Non-pigmented ciliary epithelial cell (primary cell): ENCODE data around the gene ASIC3.
A peak's percentile ranks its signal among the peaks of the same experiment; 100 is the strongest.
"Not testable (repeated sequence)": the region's sequence is repeated elsewhere in the genome, so short reads cannot be mapped to it uniquely, and the experiment has no call there.

Source experiments
- DNase-seq: peaks from one replicate; pipeline ENCODE4 v3.0.0-alpha.2; 2010; ENCODE audit warnings: low read depth

Gene ASIC3

DNA sequence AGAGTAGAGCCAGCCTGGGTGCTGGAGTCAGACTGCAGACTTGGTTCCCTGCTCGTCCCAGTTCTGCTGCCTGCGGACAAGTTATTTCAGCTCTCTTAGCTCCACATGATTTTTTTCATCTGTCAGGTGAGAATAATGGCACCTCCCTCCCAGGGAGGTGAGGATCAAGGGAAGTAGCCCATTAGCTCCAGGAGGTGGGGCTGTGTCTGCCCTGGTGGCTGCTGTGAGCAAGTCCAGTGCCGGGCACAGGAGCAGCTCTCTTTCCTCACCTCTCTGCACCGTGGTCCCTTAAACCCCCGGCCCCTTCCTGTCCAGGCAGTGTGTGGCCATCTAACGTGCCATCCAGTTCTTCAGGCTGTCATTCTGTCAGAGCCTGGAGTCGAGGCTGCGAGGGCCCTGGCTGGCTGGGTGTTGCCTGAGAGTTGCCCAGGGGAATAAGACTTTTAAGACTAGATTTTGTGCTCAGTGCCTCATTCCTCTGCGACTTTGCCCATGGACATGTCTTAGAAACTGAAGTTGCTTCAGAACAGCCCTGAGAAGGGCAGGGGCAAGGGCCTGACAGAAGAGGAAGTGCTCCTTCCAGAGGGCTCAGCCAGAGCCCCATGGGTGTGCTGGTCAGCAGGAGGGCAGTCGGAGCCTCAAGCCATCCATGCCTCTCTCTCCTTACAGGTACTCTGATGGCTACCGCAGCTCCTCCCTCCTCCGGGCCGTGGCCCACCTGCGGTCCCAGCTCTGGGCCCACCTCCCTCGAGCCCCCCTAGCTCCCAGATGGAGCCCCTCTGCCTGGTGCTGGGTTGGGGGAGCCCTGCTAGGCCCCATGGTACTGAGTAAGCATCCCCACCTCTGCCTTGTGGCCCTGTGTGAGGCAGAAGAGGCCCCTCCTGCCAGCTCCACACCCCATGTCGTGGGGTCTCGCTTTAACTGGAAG is 15.1 kb upstream of the ASIC3 start:
- DNase-seq, result no peak

DNA sequence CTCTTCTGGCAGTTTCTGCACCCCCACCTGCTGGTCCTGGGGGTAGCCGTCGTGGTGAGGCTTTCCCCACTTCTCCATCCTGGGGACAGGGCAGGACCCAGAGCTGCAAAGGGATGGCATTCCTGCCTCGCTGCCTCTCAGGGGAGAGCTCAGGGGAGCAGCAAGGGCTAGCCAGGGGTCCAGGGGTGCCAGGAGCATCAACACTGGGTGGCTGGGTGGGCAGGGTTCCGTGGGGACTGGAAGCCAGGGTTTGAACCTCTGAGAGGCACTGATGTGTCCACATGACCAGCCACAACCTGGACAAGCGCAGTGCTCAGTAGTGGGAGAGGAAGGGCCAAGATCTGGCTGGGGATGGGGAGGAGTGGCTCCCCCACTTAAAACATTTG is 14.5 kb upstream of the ASIC3 start:
- no peak for DNase-seq

DNA sequence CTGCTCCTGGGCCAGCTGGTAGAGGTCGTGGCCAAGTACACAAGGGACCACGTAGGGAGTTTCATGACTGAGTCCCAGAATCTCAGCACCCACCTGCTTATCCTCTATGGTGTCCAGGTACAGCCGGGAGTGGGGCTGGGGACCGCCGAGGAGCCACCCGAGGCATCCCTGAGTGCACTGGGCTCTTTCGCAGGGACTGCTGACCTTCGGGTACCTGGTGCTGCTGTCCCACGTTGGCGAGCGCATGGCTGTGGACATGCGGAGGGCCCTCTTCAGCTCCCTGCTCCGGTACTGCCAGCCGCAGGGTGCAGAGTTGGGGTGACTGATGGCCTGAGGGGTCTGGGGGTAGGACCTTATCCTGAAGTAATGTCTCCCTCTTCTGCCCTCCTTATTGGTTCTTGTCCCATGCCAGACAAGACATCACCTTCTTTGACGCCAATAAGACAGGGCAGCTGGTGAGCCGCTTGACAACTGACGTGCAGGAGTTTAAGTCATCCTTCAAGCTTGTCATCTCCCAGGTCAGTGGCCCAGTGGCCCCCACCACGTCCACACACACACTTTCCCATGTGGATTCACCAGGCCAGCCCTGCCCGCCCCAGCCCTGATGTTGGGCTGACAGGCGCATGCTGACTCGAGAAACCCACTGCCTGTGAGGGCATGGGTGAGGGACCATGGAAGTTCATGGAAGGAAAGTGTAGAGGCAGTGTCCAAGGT is 13.9 kb upstream of the ASIC3 start:
- no peak for DNase-seq

DNA sequence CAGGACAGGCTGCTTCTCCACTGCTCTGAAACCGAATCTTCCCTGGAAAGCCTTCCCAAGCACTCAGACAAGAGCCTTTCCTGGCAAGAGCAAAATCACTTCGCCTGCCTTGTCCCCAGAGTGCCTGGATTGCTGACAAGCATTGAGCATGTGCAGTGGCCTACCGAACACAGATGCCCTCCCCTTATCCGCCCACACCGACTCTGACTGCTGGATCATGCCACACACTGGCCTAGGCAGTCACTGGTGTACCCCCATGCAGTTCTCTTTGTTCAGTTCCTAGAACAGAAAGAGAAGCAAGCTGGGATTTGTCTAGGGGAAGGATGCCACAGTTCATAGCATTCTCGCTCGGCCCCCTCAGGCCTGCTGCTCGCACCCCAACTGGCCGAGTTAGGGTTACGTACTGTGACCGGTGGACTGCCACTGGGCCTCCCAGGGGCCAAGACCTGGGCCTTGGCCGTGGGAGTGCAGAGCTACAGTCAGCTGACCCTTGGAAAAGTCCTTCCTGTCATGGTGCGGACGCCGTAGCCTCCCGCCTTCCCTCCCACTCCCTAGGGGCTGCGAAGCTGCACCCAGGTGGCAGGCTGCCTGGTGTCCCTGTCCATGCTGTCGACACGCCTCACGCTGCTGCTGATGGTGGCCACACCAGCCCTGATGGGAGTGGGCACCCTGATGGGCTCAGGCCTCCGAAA is 13.2 kb upstream of the ASIC3 start:
- no peak for DNase-seq

DNA sequence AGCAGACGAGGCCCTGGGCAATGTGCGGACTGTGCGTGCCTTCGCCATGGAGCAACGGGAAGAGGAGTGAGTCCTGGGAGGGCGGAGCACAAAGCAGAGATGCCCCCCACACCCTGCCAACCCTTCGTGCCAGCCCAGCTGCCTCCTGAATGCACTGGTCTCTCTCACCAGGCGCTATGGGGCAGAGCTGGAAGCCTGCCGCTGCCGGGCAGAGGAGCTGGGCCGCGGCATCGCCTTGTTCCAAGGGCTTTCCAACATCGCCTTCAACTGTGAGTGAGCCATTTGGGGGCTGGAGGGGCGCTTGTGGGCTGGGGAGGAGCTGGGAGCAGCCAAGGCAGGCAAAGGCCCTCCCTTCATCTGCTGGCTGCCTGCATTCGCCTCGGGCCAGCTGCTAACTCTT is 12.4 kb upstream of the ASIC3 start:
- DNase-seq, result no peak

DNA sequence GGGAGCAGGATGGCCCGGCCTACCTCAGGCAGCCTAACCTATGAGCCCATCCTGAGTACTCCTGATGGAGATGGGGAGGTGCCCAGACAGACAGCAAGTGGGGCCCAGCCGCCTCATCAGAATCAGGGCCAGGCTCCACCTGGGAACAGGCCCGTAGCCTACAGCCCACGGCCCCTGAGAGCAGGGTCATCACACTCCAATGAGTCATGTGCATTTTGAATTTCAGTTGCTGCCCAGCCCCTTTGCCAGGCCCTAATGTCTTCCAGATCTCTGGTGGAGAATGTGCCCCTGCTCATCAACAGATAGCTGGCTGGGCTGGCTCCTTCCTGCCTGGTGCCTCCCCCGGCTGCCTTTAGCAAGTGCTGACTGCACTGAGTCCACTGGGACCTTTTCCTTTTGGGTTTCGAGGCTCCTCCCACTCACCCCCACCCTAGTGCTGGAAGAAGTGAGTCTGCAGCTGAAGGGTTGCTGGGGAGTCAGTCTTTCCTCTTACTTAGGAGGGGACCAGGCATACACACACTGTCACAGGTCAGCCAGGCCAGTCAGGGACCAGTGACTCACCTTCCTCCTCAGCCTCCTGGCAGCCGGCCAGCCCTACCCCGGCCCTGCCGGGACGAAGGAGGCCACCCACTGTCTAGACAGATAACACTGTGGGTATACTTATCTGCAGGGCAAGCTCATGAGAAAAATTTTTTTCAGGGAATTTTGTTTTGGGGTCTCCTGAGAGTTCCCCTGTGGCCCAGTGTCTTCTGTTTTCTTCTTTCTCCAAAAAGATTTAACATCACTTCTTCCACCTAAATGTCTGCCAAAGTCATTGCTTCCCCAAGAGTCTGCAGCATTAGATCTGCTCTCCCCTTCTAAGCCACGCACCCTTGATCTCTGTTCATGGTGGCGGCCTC is 9.1 kb upstream of the ASIC3 start:
- DNase-seq, result peak; percentile 75

DNA sequence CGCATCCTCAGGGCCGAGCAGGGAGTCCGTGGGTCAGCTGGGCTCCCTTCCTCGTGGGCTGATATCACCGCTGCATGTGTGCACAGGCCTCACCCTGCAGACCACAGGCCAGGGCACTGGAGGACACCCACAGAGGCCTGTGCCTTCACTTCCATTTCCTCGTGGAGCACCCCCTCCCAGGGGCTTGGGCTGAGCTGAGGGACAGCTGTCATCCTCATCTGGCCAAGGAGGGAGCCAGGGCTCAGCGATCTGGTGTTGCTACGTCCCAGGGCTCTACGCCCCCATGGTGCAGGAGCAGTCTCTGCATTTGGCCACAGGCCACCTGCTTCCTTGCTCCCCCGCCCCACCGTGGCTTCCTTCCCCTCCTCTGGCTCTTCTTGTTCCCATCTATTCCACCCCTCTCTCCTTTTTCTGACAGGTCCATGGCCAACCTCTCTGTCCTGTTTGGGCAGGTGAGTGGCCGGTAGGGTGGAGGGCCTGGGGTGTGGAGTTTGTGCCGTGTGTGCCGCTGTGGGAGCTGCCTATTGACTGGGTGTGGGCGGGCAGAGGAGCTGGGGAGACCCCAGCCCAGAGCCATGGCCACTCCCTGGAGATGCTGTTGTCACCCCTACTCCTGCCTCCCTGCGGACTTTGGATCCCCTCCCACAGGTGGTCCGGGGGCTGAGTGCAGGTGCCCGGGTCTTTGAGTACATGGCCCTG is 8.3 kb upstream of the ASIC3 start:
- no peak for DNase-seq

DNA sequence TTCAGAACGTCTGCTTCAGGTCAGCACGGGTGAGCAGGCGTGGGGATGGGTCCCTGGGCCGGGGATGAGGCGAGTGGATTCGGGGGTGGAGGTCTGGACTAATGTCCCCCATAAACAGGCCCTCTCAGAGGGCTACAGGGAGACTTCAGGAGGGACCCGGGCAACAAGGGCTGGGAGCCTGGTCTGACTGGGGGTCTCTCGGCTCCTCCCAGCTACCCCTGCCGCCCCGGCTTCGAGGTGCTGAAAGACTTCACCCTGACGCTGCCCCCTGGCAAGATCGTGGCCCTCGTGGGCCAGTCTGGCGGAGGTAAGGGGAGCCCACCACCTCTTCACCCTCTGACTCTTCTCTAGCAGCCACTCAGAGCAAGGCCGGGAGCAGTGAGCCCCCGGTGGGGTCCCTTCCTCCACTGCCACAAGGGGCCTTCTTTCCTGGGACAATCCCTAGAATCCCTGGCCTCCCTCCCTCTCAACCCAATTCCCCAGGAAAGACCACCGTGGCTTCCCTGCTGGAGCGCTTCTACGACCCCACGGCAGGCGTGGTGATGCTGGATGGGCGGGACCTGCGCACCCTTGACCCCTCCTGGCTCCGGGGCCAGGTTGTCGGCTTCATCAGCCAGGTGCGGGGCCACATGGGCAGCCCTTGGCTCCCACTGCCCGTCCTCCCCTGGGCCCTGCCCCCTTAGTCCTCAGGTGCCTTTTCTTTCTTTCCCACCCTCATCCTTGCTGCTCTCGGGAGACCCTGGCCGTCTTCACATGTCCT is 7.5 kb upstream of the ASIC3 start:
- DNase-seq, result no peak

DNA sequence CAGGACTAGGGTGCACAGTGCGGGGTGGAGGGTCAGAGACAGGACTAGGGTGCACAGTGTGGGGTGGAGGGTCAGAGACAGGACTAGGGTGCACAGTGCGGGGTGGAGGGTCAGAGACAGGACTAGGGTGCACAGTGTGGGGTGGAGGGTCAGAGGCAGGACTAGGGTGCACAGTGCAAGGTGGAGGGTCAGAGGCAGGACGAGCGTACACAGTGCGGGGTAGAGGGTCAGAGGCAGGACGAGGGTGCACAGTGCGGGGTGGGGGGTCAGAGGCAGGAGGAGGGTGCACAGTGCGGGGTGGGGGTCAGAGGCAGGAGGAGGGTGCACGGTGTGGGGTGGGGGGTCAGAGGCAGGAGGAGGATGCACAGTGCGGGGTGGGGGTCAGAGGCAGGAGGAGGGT is 4.9 kb upstream of the ASIC3 start:
- not testable (repeated sequence) for DNase-seq

DNA sequence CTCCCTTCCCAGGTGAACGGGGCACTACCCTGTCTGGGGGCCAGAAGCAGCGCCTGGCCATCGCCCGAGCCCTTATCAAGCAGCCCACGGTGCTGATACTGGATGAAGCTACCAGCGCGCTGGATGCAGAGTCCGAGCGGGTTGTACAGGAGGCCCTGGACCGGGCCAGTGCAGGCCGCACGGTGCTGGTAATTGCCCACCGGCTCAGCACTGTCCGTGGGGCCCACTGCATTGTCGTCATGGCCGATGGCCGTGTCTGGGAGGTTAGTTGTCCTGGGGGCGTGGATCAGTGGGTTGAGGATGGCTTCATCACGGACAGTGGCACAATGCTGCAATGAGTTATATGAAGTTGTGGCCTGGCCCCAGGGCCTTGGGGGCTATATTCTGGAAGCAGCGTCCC is 4.4 kb upstream of the ASIC3 start:
- no peak for DNase-seq

DNA sequence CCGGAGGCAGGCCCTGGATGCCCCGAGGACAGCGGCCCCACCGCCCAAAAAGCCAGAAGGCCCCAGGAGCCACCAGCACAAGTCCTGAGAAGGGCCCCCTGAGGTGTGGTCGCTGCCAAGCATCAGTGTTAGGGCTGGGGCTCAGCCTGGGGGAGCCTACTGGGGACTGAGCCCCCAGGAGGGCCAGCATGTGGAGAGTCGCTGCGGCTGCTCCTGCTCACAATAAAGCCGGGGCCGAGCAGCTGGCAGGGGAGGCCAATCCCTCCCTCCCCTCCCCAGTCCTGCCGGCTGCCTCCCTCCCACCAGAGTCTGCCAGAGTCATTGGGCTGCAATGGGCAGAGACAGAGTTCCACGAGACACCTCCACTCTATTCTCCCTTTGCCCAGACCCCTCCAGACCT is 3.1 kb upstream of the ASIC3 start:
- DNase-seq, result no peak

DNA sequence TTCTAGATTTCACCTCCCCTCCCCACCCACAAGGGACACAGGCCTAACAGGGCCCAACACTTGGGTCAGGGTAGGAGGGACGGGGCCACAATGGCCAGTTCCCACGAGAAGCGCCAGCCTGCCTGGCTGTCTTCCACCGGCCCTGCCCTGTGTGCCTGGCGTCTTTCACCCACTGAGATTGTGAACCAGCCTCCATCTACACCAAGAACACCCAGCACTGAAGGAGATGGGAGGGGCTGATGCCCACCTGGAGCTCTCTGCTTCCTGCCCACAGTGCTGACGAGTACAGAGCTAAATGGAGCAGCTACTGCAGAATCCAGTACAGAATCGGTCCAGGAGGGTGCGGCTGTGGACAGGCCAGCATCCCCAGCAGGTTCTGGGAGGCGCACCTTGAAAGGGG is 2.4 kb upstream of the ASIC3 start:
- no peak for DNase-seq

DNA sequence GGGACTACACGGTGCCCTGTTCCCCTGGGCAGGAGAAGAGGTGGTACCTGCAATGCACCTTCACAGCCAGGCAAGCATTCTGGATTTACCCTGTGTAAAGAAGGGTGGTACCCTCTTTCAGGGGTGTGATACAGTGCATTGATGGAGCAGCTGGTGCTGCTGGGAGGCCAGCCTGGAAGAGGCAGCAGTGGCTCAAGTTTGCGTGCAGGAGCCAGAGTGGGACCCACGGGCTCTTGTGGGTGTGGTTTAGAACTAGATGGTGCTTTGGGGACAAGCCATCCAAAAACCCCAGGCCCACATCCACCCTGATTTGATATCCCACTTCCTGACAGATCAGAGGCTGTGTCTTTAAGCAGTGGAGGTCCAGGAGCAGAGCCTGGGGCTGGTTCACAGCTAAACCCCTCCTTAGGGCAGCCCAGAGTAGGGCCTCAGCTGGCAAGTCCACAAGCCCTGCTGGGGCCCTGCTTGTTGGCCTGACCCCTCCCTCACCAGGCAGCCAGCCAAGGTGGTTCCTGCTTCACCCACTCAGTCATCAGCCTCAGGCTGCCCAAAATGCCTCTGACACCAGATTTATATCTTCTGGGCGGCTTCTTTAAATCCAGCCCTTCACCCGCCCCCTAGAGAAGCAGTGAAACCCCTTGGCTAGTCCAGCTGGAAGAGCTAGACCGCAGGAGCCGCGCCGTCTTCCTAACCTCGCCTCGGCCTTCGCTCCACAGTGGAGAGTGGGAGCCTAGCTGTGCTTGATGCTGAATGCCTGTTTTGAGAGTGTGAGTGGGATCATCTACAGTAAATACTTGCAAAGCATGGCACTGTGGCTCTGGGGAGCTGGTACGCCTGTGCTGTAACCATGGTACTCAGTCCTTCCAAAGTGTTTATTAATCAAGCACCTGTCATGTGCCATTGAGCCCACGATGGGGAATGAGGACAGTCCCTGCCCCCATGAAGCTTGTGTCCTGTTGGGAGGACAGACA is 1.4 kb upstream of the ASIC3 start:
- no peak for DNase-seq

DNA sequence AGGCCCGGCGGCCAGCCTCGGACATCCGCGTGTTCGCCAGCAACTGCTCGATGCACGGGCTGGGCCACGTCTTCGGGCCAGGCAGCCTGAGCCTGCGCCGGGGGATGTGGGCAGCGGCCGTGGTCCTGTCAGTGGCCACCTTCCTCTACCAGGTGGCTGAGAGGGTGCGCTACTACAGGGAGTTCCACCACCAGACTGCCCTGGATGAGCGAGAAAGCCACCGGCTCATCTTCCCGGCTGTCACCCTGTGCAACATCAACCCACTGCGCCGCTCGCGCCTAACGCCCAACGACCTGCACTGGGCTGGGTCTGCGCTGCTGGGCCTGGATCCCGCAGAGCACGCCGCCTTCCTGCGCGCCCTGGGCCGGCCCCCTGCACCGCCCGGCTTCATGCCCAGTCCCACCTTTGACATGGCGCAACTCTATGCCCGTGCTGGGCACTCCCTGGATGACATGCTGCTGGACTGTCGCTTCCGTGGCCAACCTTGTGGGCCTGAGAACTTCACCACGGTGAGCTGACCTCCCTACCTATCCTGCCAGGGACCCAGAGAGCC is 656 bp downstream of the ASIC3 start:
- no peak for DNase-seq

DNA sequence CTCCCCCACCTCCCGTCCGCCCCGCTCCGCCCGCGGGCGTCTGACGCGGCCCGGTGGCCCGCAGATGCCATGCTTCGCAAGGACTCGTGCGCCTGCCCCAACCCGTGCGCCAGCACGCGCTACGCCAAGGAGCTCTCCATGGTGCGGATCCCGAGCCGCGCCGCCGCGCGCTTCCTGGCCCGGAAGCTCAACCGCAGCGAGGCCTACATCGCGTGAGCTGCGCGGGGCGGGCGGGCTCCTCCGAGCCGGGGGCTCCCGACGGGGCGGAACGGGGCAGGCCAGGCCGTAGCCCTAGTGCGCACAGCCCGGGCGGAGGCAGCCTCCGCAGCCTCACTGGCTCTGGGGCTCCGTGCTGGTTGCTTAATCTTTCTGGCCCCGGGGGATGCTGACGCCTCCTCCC is 2.8 kb downstream of the ASIC3 start:
- DNase-seq, result no peak

DNA sequence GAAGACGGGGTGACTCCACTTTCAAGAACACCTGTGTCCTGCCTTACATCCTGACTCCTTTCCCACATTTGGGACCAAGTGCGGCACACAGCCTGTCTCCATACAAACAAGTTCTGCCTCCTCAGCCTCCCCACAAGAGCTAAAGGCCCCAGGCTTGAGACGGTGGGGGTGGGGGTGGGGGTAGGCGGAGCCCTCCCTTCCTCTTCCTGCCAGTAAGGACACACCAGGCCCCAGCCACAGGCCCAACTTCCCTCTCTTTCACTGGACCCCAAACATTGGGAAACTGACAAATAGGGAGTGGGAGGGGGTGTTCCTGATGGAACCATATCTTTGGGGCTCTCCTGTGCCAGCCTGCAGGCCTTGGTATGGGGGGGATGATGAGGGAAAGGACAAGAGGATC is 4.8 kb downstream of the ASIC3 start:
- DNase-seq, result no peak

DNA sequence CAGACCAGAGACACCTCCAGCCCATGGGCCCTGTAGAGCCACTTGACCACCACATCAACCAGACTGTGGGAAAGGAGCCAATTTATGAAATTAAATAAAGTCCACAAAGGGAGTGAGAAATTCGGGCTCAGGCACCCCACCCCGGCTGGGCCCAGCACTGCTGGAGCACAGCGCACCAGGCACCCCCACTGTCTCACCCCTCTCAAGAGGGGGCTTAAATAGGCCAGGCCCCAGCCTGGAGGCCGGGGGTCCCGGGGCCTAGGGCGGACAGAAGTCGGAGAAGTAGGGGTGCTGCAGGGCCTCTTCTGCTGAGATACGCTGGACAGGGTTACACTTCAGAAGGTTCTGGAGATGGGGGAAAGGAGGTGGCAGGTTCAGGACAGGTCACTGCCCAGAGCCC is 5.4 kb downstream of the ASIC3 start:
- no peak for DNase-seq

DNA sequence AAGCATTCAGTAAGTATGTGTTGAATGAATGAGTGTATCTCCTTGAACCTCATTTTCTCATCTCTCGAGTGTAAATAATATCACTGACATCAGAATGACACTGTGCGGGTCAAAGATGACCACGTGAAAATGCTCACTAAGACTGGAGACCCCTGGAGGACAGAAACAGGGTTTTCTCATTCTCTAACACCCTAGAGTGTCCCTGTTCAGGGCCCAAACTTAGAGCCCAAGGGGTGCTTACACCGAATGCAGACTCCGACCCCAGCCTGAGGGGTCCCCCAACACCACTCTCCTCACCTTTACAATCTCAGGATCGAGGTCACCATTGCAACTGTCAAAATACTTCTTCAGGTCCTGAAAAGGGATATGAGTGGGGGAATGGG is 7.9 kb downstream of the ASIC3 start:
- no peak for DNase-seq
